Measurements from ENCODE around the gene ADPRHL1. TPM values are rescaled to one million over a fixed set of nuclear protein-coding genes. Genes with fewer than 3 reads are reported as not detected.
"Not testable (repeated sequence)": the region's sequence is repeated elsewhere in the genome, so short reads cannot be mapped to it uniquely, and the experiment has no call there.

Gene ADPRHL1
- total RNA-seq, 1 donor from 2014 or later = 1.5 TPM

DNA sequence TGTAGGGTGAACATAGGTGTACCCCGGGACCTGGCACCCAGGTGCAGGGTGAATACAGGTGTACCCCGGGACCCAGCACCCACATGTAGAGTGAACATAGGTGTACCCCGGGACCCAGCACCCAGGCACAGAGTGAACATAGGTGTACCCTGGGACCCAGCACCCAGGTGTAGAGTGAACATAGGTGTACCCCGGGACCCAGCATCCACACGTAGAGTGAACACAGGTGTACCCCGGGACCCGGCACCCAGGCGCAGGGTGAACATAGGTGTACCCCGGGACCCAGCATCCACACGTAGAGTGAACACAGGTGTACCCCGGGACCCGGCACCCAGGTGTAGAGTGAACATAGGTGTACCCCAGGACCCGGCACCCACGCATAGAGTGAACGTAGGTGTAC, 17.4 kb downstream of the ADPRHL1 start:
- intact Hi-C loops (cut with micrococcal nuclease) = not testable (repeated sequence)

DNA sequence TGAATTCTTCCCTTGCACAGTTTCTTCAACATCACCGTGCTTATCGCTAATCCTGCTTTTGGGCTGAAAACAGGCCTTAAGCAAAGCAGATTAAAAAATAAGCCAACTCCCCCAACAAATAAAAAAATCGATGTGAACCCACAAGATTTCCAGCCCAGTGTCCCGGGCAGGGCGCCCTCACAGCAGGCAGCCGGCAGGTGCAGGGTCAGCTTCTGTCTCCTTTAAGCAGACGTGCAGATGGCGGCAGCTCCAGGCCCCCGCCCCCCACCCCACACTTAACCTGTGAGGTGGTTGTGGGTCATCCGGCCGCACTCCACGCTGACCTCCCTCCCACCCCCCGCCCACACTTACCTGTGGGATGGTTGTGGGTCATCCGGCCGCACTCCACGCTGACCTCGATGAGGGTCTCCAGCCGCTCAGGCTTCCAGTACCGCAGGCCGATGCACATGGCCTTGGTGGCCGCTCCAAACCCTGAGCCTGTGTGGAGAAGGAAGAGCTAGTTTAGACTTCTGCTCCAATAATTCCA, 19.8 kb downstream of the ADPRHL1 start:
- intact Hi-C loops (cut with micrococcal nuclease) = no loop called here

DNA sequence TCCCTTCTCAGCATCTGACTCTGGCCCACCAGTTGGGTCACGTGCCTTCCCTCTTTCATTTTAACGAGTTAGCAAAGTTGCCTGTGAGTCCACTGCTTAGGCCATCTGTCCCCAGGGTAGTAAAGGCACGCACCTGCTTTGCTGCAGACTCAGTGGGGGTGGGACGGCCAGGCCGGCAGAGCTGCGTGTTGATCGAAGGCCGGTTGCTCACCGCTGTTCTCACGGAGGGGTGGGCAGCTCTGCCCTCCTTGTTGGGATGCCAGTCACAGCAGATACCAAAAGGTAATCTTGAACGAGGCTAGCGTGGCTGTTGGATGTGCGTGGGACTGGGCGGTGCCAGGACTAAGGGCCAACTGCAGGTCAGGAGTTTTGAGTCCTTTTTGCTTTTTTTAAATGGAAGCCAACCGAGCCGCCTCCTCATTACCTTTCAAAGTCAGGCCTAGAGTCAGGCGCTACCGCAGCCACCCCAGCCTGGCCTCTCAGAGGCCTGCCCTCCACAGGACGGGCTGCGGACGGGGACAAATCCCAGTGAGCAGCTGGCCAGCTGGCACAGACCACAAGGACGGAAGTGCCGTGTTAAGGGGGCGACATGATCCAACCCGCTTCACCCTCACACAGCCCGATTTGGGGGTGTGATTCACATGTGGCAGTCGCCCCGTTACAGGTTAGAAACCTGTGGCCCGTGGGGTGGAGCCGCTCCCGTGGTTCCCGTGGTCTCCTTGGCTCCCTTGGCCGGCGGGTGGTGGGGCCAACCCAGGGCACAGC, 20.6 kb downstream of the ADPRHL1 start:
- intact Hi-C loops (cut with micrococcal nuclease) = no loop called here

DNA sequence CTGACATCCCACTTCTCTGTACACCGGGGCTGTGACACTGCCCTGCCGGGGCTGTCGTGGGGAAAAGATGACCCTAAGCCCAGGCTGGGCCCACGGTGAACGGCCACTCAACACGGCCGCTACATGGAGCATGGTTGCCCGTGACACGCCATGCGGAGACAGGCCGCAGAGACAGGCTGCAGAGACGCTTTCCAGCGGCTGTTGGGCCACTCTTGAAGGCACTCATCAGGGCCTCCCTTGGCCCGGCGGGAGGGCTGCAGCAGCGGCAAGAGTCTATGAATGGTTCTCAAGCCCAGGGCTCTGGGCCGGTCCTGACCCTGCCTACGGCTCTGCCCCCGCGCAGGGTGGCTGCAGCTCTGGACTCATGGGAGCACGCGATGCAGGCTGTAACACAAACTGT, 22.1 kb downstream of the ADPRHL1 start:
- intact Hi-C loops (cut with micrococcal nuclease) = no loop called here

DNA sequence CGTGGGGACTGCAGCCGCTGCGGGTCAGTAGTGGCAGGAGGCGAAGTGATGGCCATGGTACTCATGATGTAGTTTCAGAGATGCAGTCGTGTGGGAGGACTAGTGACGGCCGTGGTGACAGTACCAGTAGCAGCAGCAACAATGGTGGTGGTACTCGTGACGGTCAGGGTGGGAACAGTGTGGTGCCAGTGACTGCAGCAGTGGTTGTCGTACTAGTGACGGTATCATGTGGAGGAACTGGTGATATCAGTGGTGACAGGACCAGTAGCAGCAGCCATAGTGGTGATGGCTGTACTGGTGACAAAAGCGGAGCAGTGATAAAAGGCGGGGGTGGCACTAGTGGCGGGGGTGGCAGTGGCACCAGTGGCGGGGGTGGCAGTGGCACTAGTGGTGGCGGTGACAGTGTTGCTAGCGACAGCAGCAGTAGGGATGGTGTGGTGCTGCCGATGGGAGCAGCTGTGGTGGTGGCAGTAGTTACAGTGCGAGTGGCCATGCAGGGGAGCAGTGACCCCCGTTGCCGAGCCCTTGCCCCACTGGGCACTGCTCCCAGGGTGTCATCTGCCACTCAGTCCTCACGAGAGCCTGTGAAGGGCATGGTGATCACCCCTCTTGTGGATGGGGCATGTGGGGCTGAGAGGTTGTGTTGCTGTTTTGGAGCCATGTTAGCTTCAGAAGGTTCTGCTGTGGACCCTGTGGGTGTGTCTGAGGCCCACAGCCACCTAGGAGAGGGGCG, 22.7 kb downstream of the ADPRHL1 start:
- intact Hi-C loops (cut with micrococcal nuclease) = no loop called here

DNA sequence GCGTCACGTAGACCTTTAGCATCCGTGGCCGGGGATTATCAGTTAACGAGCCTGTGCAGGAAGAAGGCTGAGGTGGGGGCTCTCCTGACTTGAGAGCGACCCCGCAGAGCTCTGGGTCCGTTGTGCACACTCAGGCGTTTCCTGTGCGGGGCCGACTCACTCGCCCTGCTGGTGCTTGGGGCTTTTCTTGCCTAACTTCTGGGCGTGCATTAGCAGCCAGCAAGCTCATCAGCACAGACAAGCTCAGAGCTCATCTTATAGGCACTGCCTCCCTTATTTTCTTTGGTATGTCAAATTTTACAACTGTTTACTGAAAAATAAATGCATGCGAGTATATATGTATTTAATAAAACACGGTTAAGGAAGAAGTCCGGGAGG, 23.7 kb downstream of the ADPRHL1 start:
- intact Hi-C loops (cut with micrococcal nuclease) = no loop called here

DNA sequence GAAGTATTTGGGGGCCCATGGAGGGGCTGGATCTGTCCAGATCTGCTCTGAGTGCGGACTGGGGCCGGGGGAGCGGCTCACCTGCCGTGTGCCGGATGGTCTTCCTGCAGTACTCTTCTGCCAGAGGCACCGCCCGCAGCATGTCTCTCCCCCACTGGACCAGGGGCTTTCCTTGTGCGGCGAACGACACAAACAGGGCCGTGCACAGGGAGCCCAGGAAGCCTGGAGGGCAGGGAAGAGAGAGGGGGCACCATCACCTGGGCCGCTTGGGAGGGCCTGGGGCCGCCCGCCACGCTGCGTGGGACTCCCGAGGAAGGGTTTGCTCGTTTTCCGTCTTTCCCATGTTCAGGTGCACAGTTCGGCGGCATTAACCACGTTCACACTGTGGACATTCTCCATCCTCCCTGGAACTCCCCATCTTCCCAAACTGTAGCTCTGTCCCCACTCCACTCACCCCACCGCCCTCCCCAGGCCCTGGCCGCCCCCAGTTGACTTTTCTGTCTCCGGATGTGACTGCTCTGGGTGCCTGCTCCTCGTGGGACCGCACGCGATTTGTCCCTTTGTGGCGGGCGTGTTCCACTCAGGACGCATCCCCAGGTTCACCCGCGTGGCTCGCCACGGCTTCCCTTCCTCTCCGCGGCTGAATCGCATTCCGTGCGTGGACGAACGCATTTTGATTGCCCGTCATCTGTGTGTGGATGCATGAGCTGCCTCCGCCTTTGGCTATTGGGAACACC, 24.2 kb downstream of the ADPRHL1 start:
- intact Hi-C loops (cut with micrococcal nuclease) = no loop called here

DNA sequence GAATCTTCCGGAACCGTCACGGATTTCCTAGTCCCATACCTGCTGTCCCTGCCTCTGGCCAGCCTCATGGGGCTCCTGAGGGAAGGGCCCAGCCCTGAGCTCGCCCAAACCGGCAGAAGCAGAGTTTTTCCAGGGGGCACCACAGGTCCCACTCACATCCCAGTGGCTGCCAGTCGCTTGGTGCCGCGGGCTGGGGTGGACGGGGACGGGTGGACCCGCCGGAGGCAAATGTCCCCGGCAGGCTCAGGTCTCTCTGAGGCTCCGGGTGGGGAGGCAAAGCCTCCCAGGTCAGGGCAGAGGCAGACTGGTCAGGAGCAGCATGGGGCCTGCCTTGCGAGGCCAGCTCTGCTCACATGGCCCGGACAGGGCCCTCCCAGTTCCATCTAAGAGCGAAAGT, 24.8 kb downstream of the ADPRHL1 start:
- intact Hi-C loops (cut with micrococcal nuclease) = no loop called here

DNA sequence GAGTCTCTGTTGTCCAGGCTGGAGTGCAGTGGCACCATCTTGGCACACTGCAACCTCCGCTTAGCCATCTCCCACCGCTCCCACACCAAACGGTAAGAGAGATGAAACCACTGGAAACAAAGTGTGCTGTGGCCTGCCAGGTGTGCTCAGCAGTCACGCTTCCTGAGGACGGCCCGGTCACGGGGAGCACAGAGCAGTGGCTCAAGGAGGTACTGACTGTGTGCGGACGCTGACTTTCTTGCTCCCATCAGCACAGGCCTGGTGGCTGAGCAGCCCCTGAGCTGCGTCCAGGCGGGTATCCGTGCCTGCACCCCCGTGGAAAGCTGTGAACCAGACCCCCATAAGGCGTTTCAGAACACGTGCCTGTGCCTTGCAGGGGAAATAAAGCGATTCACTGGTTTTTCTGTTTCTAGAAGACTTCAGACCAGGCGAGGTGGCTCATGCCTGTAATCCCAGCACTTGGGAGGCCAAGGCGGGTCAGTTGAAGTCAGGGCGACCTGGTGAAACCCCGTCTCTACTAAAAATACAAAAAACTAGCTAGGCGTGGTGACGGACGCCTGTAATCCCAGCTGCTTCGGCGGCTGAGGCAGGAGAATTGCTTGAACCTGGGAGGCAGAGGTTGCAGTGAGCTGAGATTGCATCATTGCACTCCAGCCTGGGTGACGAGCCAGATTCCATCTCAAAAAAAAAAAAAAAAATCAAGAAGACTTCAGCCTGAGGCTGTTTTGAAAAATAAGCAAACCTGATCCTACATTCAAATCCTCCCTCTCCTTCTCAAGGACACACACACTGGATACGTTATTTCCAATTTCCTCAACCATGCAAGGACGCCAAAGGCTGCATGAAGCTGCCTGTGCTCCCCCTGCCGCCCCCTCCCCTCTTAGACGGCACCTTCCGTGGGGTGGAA, 25.5 kb downstream of the ADPRHL1 start:
- intact Hi-C loops (cut with micrococcal nuclease) = no loop called here

DNA sequence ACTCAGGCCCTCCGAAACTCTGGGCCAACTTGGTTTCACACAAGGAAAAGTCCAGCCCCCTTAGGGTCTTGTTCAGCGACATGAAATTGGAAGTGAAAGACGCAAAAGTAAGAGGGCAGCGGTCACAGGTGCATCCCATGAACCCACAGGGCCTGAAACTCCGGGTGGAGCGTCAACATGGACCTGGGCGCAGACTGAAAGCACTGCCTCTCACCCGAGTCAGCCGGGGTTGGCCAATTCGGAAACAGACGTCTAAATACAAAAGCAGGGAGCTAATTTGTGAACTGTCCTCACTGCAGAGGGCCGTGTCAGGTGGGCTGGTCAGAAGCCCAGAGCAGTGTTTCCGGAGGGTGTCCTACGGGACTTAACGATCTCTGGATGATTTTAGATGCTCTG, 26.7 kb downstream of the ADPRHL1 start:
- intact Hi-C loops (cut with micrococcal nuclease) = no loop called here

DNA sequence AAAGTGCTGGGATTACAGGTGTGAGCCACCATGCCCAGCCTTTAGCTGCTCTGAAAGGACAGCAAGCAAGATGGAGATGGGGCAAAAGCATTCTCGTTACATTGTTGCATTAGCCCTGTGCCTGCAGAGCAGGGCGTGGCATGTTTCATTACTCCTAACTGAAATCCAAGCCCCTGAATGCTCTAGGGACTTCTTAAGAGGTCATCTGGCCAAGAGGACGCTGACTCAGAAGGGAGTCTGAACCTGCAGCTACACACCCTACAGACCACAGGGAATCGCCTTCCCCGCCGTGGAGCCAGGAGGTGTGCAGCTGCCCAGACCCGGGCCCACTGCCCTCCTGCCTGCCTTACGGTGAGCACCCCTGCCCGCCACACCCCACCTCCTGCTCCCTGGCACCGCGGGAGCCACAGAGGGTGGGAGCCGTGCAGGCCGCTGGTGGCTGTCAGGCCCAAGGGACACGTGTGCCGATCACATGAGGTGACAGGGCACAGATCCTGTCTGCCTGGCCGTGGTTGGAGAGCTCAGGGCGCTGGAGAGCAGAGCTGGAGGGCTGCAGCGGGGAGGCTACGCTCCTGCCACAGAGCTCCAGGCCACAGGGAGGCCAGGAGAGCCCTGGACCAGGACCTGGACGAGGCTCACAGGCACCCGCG, 27.2 kb downstream of the ADPRHL1 start:
- intact Hi-C loops (cut with micrococcal nuclease) = no loop called here

DNA sequence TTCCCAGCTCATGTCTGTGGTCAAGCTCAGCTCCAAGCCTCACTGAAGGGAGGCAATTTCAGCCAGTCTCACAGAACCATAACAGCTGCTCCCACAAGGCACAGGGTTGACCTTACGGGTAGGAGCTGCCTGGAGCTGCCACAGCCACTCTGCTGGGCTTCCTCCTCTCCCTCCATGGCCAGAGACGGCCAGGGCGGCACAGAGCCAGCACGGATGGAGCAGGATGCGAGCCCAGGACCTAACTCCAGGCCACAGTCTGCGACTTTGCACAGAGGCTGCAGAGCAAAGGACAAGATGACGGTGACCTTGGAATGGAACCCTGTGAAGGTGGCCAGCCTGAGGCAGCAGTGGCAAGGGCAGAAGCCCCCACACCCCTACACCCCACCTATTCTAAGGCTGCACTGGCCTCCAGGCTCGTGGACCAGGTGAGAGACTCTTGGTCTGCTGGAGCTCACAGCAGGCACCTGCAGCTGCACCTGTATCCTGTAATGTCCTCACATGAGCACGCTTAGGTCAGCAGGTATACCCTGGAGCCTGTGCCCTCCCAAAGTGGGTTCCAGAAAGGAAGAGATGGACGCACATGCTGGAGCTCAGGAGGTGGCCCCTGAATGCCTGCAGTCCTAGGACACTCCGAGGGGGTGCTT, 29.6 kb downstream of the ADPRHL1 start:
- intact Hi-C loops (cut with micrococcal nuclease) = no loop called here

DNA sequence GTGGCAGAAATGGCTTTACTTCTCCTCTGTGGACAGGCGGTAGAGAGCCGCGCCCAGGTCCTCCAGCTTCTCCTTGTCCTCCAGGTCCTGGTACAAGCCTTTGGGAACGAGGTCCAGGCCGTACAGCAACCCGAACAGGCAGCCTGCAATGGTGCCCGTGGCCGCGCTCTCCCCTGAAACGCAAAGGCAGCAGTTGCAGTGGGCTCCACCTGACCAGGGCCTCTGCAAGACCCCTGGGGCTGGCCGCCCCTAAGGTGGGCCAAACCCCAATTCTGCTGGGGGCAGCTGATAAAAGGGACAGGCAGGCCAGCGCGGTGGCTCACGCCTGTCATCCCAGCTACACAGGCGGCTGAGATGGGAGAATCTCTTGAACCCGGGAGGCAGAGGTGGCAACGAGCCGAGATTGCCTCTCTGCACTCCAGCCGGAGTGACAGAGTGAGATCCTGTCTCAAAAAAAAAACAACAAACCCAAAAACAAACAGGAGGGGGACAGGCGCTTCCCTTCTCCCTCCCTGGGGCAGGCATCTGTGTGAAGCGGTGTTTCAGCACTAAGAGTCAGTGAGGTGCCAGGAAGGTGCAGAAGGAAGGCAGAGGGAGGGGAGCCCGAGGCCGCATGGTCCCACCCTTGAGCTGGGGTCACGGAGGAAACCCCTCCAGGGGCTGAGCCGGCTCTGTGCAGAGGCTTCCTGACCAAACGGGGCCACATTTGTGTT, 30.3 kb downstream of the ADPRHL1 start:
- intact Hi-C loops (cut with micrococcal nuclease) = no loop called here

DNA sequence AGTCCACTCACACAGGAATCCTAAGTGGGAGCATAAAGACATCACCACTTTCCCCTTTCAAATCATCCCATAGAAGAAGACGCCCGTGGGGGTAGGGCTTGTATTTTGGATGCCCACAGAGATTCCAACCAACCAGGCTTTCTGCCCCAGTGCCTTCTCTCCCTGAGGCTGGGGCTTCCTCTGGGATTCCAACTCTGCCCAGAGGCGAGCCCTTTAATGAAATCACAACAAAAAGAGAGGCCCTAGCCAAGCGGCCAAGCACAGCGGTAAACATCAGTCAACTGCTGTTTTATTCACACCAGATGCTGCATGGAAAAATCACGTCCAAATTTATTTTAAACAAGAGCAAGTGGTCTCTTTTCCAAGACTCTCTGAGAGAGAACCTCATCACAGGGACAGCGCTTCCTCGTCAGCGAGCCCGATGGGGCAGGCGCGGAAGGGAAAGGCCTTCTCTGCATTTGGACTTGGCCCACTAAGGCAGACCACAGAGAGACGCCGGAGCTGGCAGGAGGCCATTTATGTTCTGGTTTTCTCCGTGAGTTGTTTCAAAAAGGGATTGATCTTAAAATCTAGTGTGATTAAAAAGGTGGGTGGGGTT, 31.5 kb downstream of the ADPRHL1 start:
- intact Hi-C loops (cut with micrococcal nuclease) = no loop called here

DNA sequence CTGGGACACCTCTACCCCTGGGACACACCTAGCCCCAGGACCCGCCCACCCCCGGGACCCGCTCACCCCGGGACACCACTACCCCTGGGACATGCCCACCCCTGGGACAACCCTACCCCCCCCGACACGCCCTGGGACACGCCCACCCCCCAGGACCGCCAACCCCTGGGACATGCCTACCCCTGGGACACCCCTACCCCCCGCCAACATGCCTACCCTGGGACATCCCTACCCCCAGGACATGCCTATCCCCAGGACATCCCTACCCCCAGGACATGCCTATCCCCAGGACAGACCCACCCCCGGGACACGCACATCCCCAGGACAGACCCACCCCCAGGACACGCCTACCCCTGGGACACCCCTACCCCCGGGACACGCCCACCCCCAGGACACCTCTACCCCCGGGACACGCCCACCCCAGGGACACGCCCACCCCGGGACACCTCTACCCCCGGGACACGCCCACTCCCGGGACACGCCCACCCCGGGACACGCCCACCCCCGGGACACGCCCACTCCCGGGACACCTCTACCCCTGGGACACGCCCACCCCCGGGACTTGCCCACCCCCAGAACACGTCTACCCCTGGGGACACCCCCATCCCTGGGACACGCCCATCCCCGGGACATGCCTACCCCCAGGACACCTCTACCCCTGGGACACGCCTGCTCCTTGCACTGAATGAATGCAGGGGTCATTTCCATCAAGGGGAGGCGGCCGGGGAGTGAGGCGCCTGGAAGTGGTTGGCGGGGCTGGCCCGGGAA, 32.3 kb downstream of the ADPRHL1 start:
- intact Hi-C loops (cut with micrococcal nuclease) = no loop called here

DNA sequence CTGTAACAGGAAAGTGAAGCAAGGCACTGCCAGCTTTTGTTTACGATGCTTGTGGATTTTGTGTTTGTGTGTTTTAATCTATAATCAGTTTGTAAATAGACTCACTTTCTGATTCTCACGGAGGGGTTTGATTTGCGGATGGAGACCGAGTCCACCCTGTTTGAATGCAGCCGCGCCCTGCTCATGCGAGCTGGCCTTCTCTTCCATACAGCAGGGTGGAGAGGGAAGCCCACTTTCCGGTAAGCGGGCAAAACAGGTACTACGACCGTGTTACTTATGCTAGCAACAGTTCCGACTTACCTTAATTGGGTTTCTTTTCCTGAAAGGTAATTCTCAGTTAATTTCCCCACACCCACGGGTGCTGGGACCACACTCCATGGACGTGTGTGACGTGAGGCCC, 33.1 kb downstream of the ADPRHL1 start:
- intact Hi-C loops (cut with micrococcal nuclease) = no loop called here

DNA sequence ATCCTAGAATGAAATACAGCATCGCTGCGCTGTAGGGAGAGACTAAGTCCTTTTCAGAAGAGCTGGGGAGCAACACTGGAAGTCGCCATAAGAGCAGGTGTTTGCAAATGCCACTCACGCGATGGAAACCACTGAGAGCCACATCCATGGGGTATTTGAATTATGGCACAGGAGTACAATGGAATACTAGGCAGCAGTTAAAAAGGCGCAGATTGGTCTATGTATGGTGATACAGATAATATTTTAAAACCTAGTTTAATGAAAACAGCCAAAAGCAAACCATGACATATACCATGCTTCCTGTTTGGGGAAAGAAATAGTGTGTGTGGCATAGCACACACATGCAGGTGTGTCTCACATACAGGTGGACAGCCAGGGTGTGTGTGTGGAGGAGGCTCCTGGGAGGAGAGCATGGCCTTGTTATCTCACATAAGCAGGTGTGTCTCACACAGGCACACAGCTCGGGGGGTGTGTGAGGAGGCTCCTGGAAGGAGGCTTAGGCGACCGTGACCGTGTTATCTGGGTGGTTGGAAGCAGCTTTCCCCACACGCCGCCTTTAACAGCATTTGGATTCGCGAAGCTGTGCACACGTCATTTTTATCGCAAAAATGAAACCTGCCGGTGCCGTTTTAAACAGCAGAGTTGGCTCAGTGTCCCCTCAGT, 33.6 kb downstream of the ADPRHL1 start:
- intact Hi-C loops (cut with micrococcal nuclease) = no loop called here

DNA sequence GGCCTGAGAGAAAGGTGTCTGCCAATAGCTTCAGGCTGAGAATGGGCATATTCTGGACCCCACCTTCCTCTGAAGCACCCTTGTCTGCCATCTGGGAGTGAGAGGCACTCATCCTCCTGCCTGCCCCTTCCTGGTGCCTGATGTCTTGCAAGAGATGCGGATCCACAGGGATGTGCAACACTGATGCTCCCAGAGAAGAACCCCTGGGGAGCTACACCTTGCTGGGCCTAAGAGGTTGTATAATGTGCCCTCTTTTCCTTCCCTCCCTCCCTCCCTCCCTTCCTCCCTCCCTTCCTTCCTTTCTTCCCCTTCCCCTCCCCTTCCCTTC, 34.6 kb downstream of the ADPRHL1 start:
- intact Hi-C loops (cut with micrococcal nuclease) = no loop called here

Data from T-helper 1 cell treated with Interleukin-12 subunit alpha and Interleukin-12 subunit beta and Interleukin-4 antibody, amounts not matched to agents 30 ng/mL and 1 ng/mL, for 36 hours (primary cell).